HAP-1 (cell line): ENCODE results near the gene RASAL2.
"Not testable (repeated sequence)": the region's sequence is repeated elsewhere in the genome, so short reads cannot be mapped to it uniquely, and the experiment has no call there.

Experiments
- DNase-seq, 2 experiments: peaks; one replicate each; pipeline ENCODE4 v3.0.0-alpha.2; 2016 to 2020; ENCODE audit warnings: low spot score in 2 of 2
- H3K27me3 ChIP-seq: fragments of 250-450 bp; sonication (Bioruptor Pico); 2 replicates; pipeline ENCODE4 v1.5.1; 2020; ENCODE audit warnings: low read depth, mild to moderate bottlenecking, moderate library complexity
- H3K36me3 ChIP-seq: fragments of 250-450 bp; sonication (Bioruptor Pico); replicated peaks from 2 replicates; pipeline ENCODE4 v1.5.1; 2020; ENCODE audit warnings: mild to moderate bottlenecking
- H3K4me1 ChIP-seq: fragments of 250-450 bp; sonication (Bioruptor Pico); 2 replicates; pipeline ENCODE4 v1.5.1; 2020; ENCODE audit warnings: mild to moderate bottlenecking
- H3K4me3 ChIP-seq: fragments of 250-450 bp; sonication (Bioruptor Pico); 2 replicates; pipeline ENCODE4 v1.5.1; 2020; ENCODE audit warnings: mild to moderate bottlenecking, moderate library complexity
- H3K9me3 ChIP-seq: fragments of 250-450 bp; sonication (Bioruptor Pico); 2 replicates; pipeline ENCODE4 v1.5.1; 2020; ENCODE audit warnings: mild to moderate bottlenecking, moderate library complexity
- in situ Hi-C: fragments of 300-500 bp; cut with MboI; formaldehyde crosslinking; loops from 3 replicates; pipeline ENCODE4 v1.14.3; 2020; ENCODE audit warnings: low sequenced_read_pairs, inconsistent platforms, mixed read lengths

The RASAL2 gene

DNA sequence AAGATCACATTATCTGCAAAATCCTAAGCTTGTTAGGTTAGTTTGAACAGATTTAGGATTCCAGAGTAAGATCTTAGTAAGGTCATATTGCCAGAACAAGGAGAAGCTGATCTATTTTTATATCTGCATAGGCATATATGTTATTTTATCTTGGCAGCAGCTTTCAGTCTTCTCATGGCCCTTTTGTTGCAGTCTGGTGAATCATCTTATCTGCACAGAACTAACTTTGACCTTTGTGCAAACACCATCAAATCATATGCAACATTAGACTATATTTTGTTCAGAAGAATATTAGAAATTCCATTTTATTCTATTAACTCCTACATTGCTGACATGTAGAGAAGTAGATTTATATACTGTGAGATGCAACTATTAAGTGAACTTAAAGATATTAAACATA is 295.5 kb downstream of the RASAL2 start:
- DNase-seq = no peak
- in situ Hi-C loops = no loop called here
- H3K4me3 ChIP-seq = no peak overlapping the region
- no peaks in the 10 kb centered on the region for H3K36me3 ChIP-seq
- no peaks in the 10 kb centered on the region for H3K9me3 ChIP-seq
- no peaks in the 10 kb centered on the region for H3K4me1 ChIP-seq
- no peaks in the 10 kb centered on the region for H3K27me3 ChIP-seq

- in situ Hi-C loops, H3K9me3 ChIP-seq, H3K36me3 ChIP-seq, H3K4me1 ChIP-seq, H3K4me3 ChIP-seq, H3K27me3 ChIP-seq, DNase-seq: not testable (repeated sequence)
Measured at GRCh38 chr1:178390280-178390679, 296.4 kb downstream of the RASAL2 start.

- H3K4me1 ChIP-seq = no peaks in the 10 kb centered on the region
- no peak for DNase-seq
- H3K27me3 ChIP-seq = no peaks in the 10 kb centered on the region
- no peaks in the 10 kb centered on the region for H3K36me3 ChIP-seq
- in situ Hi-C loops = no loop called here
- no peak overlapping the region for H3K4me3 ChIP-seq
- no peaks in the 10 kb centered on the region for H3K9me3 ChIP-seq
Measured at GRCh38 chr1:178393370-178393769, 299.5 kb downstream of the RASAL2 start.

DNA sequence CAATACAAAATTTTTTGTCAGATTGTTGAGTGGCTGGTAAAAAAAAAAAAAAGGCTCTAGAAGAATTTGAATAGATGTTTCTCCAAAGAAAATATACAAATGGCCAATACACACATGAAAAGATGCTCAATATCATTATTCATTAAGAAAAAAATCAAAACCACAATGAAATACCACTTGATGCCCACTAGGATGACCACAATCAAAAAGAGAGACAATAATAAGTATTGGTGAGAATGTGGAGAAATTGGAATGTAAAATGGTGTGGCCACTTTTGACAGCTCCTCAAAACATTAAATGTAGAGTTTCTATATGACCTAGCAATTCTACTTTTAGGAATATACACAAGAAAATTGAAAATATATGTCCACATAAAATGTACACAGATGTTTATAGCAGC is 302.9 kb downstream of the RASAL2 start:
- in situ Hi-C loops = no loop called here
- DNase-seq = no peak
- Histone ChIP-seq H3K9me3 (no peaks in the 10 kb centered on the region), H3K27me3 (no peaks in the 10 kb centered on the region), H3K36me3 (no peaks in the 10 kb centered on the region), H3K4me3 (no peak overlapping the region), H3K4me1 (no peaks in the 10 kb centered on the region)

- no peak overlapping the region for H3K4me3 ChIP-seq
- H3K27me3 ChIP-seq = no peaks in the 10 kb centered on the region
- no peak for DNase-seq
- no peaks in the 10 kb centered on the region for H3K36me3 ChIP-seq
- H3K9me3 ChIP-seq = no peaks in the 10 kb centered on the region
- no peaks in the 10 kb centered on the region for H3K4me1 ChIP-seq
- in situ Hi-C loops = no loop called here
Measured at GRCh38 chr1:178397678-178398077, 303.8 kb downstream of the RASAL2 start.

DNA sequence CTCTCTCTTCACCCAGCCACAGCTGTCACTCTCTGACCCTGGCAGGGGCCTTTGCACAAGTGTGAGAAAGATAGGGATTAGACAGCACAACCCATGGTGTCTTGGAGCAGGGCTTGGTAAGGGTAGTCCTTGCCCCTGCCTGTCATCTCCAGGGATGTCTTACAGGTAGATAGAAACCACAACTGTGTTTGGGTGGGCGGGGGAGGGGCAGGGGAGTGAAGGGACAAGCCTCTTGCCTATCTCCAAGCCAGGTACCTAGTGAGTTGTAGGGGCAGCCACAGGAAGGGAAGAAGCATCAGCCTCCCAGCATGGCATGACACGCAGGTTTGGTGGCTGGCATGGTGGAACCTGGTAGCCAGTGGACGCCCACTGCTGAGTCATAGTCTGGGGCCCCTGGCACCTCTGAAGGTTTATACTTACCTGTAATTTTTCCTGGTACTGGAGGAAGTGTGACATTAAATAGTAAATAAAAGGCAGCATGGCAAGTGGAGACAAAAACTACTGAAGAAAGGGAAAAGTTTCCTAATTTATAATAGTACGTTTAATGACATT is 305.3 kb downstream of the RASAL2 start:
- no peak for DNase-seq
- no peaks in the 10 kb centered on the region for H3K9me3 ChIP-seq
- H3K4me1 ChIP-seq = no peaks in the 10 kb centered on the region
- no peaks in the 10 kb centered on the region for H3K36me3 ChIP-seq
- in situ Hi-C loops = no loop called here
- no peak overlapping the region for H3K4me3 ChIP-seq
- H3K27me3 ChIP-seq = no peaks in the 10 kb centered on the region

DNA sequence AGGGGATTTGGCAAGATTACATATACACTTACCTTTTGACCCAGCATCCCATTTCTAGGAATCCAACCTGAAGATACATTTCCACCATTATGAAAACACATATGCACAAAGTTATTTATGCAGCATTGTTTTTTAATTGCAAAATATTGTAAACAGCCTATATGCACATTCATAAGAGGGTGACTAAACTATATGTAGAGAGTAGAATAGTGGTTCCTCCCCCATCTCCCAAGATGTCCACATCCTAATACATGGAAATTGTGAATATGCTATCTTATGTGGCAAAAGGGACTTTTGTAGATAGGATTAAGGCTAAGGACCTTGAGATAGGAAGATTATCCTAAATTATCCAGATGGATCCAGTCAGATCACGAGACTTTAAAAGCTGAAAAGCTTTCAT is 311.2 kb downstream of the RASAL2 start:
- no peaks in the 10 kb centered on the region for H3K27me3 ChIP-seq
- no peak overlapping the region for H3K4me3 ChIP-seq
- no peaks in the 10 kb centered on the region for H3K9me3 ChIP-seq
- in situ Hi-C loops = no loop called here
- H3K36me3 ChIP-seq = no peaks in the 10 kb centered on the region
- H3K4me1 ChIP-seq = no peaks in the 10 kb centered on the region
- DNase-seq = no peak

DNA sequence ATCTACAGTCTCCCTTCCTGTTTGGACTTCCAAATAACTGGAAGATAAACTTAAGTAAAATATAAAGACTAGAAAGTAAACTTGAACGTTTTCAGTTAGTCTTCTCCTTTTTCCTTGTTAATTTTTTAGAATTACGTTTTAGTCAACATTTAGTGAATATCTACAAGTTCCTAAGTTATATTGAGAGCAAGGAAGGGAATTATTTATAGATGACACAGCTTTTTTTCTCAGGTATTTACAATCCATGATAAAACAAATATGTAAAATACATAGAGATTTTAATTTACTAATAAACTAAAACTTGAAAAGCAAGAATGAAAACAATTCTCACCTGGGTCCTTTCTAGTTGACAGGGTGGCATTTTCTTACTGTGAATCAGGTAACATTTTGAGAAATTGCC is 313.3 kb downstream of the RASAL2 start:
- no peaks in the 10 kb centered on the region for H3K4me1 ChIP-seq
- no peak overlapping the region for H3K4me3 ChIP-seq
- in situ Hi-C loops = no loop called here
- no peak for DNase-seq
- no peaks in the 10 kb centered on the region for H3K9me3 ChIP-seq
- H3K36me3 ChIP-seq = no peaks in the 10 kb centered on the region
- no peaks in the 10 kb centered on the region for H3K27me3 ChIP-seq

GRCh38 chr1:178407655-178408054 is 313.8 kb downstream of the RASAL2 start:
- no peak for DNase-seq
- in situ Hi-C loops = no loop called here

GRCh38 chr1:178408871-178409270 is 315.0 kb downstream of the RASAL2 start:
- Histone ChIP-seq H3K27me3 (no peaks in the 10 kb centered on the region), H3K36me3 (no peaks in the 10 kb centered on the region), H3K4me1 (no peaks in the 10 kb centered on the region), H3K9me3 (no peaks in the 10 kb centered on the region), H3K4me3 (no peak overlapping the region)
- in situ Hi-C loops = no loop called here
- DNase-seq = no peak

More at GRCh38 chr1:178407655-178408054, 313.8 kb downstream of the RASAL2 start:
- Histone ChIP-seq H3K36me3 (no peaks in the 10 kb centered on the region), H3K4me3 (no peak overlapping the region), H3K4me1 (no peaks in the 10 kb centered on the region), H3K9me3 (no peaks in the 10 kb centered on the region), H3K27me3 (no peaks in the 10 kb centered on the region)

GRCh38 chr1:178409541-178409940 is 315.6 kb downstream of the RASAL2 start:
- Histone ChIP-seq H3K4me1 (no peaks in the 10 kb centered on the region), H3K36me3 (no peaks in the 10 kb centered on the region), H3K9me3 (no peaks in the 10 kb centered on the region), H3K27me3 (no peaks in the 10 kb centered on the region), H3K4me3 (no peak overlapping the region)
- no peak for DNase-seq
- in situ Hi-C loops = no loop called here

- H3K36me3 ChIP-seq = no peaks in the 10 kb centered on the region
- in situ Hi-C loops = no loop called here
- no peaks in the 10 kb centered on the region for H3K27me3 ChIP-seq
- H3K4me1 ChIP-seq = no peaks in the 10 kb centered on the region
- no peak overlapping the region for H3K4me3 ChIP-seq
- no peaks in the 10 kb centered on the region for H3K9me3 ChIP-seq
- DNase-seq = no peak
Measured at GRCh38 chr1:178411756-178412399, 318.0 kb downstream of the RASAL2 start.

- H3K9me3 ChIP-seq = no peaks in the 10 kb centered on the region
- in situ Hi-C loops = no loop called here
- H3K4me3 ChIP-seq = no peak overlapping the region
- no peak for DNase-seq
- H3K27me3 ChIP-seq = no peaks in the 10 kb centered on the region
- no peaks in the 10 kb centered on the region for H3K36me3 ChIP-seq
- no peaks in the 10 kb centered on the region for H3K4me1 ChIP-seq
Measured at GRCh38 chr1:178412400-178412770, 318.5 kb downstream of the RASAL2 start.

GRCh38 chr1:178417858-178418257 is 324.0 kb downstream of the RASAL2 start:
- H3K4me1 ChIP-seq = peaks cover 8% of the 10 kb centered on the region
- DNase-seq = no peak
- H3K9me3 ChIP-seq = no peaks in the 10 kb centered on the region
- H3K27me3 ChIP-seq = no peaks in the 10 kb centered on the region
- no peaks in the 10 kb centered on the region for H3K36me3 ChIP-seq
- in situ Hi-C loops = no loop called here
- H3K4me3 ChIP-seq = no peak overlapping the region
